Fibroblast of the aortic adventitia (primary cell): ENCODE data around the gene NXPH4. TPM values are rescaled to one million over a fixed set of nuclear protein-coding genes. Genes with fewer than 3 reads are reported as not detected.

Experiments used
- DNase-seq: peaks from one replicate; pipeline ENCODE4 v3.0.0-alpha.2; 2010; ENCODE audit warnings: low read depth
- H3K4me3 ChIP-seq: 2 replicates; pipeline ENCODE4 v1.5.1; 2011; ENCODE audit warnings: low read depth, mild to moderate bottlenecking, control low read depth, low read length, moderate library complexity
- CTCF ChIP-seq: IDR thresholded peaks from 2 replicates; pipeline ENCODE4 v1.5.1; 2011; ENCODE audit warnings: mild to moderate bottlenecking, low read length, control low read depth, inconsistent platforms; ENCODE audit not compliant: insufficient read depth
- total RNA-seq: library from RNA; depleted of rRNA; stranded (reverse); fragments of >200 nt; gene quantifications from 2 replicates; pipeline ENCODE4 v1.2.3, GENCODE V29; 2012; ENCODE audit warnings: low replicate concordance

Gene NXPH4
- total RNA-seq, 1 donor: 1.9 TPM

GRCh38 chr12:57207731-57208630 is 8.6 kb upstream of the NXPH4 start:
- TF ChIP-seq CTCF: no peak
- H3K4me3 ChIP-seq: no peak overlapping the region
- DNase-seq: no peak

DNA sequence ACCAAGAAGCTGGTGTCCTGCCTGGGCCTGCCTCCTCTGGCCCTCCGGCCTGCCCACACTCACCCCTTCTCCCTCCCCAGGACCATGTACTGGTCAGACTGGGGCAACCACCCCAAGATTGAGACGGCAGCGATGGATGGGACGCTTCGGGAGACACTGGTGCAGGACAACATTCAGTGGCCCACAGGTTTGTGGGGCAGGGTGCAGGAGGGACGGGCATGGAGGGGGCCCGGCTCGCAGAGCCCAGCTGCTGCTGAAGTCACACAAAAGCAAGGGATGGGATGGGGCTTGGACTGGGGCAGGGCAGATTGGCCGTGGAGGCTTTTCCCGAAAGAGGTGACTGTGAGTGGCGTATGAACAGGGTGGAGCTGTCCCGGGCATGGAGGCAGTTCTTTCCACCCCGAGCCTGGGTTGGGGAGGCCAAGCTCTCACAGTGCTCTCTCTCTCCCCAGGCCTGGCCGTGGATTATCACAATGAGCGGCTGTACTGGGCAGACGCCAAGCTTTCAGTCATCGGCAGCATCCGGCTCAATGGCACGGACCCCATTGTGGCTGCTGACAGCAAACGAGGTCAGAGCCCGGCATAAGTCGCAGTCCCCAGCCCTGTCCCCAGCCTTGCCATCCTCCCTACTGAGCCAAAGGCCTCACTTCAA is 7.8 kb upstream of the NXPH4 start:
- no peak for TF ChIP-seq CTCF
- H3K4me3 ChIP-seq: no peak overlapping the region
- no peak for DNase-seq

DNA sequence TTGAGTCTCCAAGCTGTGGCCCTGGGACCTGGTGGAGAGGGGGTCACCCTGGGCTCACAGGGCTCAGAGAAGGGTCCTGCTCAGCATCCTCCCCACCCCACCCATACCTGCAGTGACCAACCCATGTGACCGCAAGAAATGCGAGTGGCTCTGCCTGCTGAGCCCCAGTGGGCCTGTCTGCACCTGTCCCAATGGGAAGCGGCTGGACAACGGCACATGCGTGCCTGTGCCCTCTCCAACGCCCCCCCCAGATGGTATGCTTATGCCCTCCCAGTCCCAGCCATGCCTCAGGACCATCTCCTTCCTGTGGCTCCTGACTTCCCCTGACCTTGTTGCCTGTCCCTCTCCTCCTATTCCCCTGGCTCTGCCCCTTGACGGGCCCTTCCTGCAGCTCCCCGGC is 6.7 kb upstream of the NXPH4 start:
- TF ChIP-seq CTCF: no peak
- no peak overlapping the region for H3K4me3 ChIP-seq
- no peak for DNase-seq

DNA sequence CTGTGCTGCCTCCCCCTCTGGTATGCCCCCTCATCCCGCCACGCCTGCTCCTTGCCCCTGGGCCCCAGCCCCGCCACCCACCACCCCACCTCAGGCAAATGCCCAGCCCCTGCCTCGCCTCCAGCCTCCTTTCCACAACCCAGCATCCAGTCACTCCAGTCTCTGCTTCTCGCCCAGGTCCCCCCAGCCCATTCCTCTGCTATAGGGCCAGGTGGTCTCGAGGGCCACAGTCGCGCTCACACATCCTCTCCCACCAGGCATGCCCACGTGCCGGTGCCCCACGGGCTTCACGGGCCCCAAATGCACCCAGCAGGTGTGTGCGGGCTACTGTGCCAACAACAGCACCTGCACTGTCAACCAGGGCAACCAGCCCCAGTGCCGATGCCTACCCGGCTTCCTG is 6.1 kb upstream of the NXPH4 start:
- no peak for TF ChIP-seq CTCF
- DNase-seq: no peak
- H3K4me3 ChIP-seq: no peak overlapping the region

GRCh38 chr12:57210926-57211692 is 5.5 kb upstream of the NXPH4 start:
- H3K4me3 ChIP-seq: no peak overlapping the region
- DNase-seq: no peak
- TF ChIP-seq CTCF: no peak

DNA sequence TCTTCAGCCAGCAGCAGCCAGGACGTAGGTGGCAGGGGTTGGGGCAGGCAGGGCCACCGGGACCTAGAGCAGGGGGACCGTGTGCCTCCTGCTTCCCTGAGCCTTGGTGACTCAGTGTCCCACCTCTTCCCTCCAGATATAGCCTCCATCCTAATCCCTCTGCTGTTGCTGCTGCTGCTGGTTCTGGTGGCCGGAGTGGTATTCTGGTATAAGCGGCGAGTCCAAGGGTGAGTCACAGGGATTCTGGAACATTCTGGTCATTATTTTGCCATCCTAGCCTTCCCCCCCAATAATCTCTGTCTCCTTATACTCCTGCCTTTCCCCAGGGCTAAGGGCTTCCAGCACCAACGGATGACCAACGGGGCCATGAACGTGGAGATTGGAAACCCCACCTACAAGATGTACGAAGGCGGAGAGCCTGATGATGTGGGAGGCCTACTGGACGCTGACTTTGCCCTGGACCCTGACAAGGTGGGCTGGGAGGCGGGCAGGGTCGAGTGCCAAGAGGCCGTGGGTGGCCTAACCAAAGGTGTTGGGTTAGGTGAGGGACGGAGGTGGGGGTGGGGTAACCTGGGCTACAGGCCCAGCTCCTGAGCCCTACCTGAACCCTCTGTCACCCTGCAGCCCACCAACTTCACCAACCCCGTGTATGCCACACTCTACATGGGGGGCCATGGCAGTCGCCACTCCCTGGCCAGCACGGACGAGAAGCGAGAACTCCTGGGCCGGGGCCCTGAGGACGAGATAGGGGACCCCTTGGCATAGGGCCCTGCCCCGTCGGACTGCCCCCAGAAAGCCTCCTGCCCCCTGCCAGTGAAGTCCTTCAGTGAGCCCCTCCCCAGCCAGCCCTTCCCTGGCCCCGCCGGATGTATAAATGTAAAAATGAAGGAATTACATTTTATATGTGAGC is 4.5 kb upstream of the NXPH4 start:
- DNase-seq: no peak
- H3K4me3 ChIP-seq: no peak overlapping the region
- TF ChIP-seq CTCF: peak; percentile 4
